HG03575 (cell line): ENCODE results near the gene LCNL1.
"Not testable (repeated sequence)": the region's sequence is repeated elsewhere in the genome, so short reads cannot be mapped to it uniquely, and the experiment has no call there.

Experiments
- ATAC-seq: cut with Tn5 transposase; IDR thresholded peaks from one replicate; pipeline ENCODE4 v1.9.1; 2021; ENCODE audit not compliant: unreplicated experiment, insufficient number of reproducible peaks, low FRiP score; ENCODE audit errors: extremely low read depth

Gene LCNL1

GRCh38 chr9:137029058-137029936, 46.5 kb downstream of the LCNL1 start:
- no peak for ATAC-seq

GRCh38 chr9:137030006-137030405, 47.2 kb downstream of the LCNL1 start:
- no peak for ATAC-seq

DNA sequence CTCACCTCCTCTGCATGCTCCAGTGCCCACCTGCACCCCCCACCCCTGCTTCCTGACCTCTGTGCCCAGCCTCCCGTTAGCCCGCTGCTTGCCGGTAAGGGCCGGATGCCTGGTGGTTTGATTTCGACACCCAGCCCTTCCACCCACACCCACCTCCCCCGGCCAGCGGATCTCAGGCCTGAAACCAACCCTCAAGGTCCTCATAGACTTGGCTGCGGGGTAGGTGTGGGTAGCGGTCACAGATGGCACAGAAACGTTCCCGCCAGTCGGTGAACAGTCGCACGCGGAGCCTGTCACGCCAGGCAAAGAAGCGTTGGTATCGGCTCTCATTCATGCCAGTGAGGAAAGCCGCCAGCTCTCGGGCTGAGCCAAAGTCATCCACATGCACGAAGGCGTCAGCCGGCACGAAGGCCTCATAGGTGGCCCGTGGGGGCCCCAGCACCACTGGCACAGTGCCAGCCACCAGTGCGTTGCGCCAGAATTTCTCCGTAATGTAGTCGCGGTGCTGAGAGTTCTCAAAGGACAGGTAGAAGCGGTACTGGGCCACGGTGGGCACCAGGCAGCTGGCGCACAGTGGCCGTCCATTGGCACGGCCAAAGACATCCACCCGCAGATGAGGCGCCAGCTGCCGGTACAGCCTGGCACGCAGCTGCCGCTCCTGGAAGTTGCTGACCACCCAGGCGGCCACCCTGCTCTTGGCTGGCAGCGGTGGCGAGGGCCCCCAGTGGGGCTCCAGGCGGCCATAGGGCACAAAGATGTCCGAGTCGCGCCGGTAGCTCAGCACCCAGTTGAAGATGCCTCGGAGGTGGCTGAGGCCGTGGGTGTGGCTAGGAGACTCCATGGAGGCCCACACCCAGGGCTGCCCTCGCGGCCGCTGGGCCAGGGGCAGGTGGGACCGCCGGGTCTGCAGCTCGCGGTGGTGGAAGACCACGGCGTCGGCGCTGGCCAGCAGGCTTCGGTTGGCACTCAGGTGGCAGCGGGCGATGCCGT, 48.0 kb downstream of the LCNL1 start:
- ATAC-seq, result no peak

DNA sequence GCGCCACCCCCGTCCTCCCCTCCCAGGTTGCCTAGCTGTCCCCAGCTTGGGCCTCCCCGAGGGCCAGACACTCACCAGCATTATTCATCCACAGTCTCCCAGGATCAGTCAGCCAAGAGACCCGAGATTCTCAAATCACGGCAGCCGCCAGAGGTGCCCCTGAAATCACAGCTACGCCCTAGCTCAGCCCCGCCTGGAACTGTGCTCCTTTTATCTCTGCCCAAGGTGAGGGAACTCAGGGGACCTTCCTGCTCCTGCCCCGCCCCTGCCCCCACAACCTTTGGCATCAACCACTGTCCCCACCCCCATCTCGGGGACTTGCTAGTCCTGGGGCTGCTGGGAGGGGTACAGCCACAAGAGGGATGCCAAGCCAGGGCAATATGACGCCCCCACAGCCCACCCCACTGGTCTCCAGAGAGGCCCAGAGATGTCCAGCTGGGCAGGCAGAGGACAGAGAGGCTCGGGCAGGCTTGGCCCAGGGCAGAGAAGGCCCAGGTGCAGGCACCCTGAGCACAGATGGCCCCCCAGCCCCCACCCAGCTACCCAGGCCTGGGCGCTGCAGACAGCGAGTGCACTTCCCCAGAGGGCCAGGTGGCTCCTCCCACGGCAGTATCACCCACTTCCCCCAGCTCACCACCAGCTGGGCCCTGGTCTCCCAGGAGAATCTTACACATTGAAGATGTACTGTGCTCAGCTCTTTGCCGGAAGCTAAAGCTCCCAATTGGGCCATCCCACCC, 49.3 kb downstream of the LCNL1 start, which contains the start of gene FUT7:
Gene FUT7, minus strand, starts transcription at position 185 of the 737 bp plus-strand sequence. Its CDS starts 97 bp downstream, at position 88.
- ATAC-seq, result no peak

- ATAC-seq, result no peak
Observed at GRCh38 chr9:137032858-137033257, 50.1 kb downstream of the LCNL1 start.

- ATAC-seq, result not testable (repeated sequence)
Observed at GRCh38 chr9:137033481-137033880, 50.7 kb downstream of the LCNL1 start.

DNA sequence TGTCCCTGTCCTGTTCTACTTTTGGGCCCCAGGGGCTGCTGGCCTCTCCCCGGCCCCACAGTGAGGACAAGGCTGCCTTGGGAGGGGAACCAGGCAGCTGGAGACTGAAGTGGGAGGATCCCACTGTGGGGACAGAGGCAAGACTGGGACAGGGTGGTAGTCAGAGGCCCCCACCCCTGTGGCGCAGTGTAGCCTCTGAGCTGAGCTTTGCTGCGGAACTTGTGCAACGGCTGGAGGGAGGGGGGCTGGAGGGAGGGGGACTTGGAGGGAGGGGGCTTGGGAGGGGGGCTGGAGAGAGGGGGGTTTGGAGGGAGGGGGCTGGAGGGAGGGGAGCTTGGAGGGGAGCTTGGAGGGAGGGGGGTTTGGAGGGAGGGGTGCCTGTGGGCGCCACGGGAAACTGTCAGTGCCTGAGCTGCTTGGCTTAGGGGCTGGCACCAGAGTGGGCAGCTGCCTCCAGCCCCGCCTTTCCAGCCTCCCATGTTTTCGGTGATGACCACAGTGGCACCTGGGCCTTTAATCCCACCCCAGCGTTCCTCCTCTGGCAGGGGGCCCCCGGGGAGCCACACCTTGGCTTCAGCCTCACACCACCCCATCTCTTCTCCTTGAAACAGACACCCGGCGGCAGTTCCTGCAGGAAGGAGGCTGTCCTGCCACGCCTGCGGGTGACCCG, 51.4 kb downstream of the LCNL1 start:
- no peak for ATAC-seq

- no peak for ATAC-seq
Observed at GRCh38 chr9:137034709-137035506, 52.1 kb downstream of the LCNL1 start.
